B cell (primary cell): ENCODE measurements around the gene PARVG.

Experiments
- EZH2 ChIP-seq: IDR thresholded peaks from 2 replicates; pipeline ENCODE4 v1.6.1; 2012; ENCODE audit warnings: borderline replicate concordance, low read depth, mild to moderate bottlenecking, moderate library complexity, low read length; ENCODE audit not compliant: insufficient read depth, poor library complexity, severe bottlenecking
- TF ChIP-seq, protein P1 (sequence below): fragments of 200-600 bp; IDR thresholded peaks from one replicate; pipeline ENCODE4 v1.8.0; 2022; ENCODE audit warnings: antibody characterized with exemption, mild to moderate bottlenecking

DNA sequence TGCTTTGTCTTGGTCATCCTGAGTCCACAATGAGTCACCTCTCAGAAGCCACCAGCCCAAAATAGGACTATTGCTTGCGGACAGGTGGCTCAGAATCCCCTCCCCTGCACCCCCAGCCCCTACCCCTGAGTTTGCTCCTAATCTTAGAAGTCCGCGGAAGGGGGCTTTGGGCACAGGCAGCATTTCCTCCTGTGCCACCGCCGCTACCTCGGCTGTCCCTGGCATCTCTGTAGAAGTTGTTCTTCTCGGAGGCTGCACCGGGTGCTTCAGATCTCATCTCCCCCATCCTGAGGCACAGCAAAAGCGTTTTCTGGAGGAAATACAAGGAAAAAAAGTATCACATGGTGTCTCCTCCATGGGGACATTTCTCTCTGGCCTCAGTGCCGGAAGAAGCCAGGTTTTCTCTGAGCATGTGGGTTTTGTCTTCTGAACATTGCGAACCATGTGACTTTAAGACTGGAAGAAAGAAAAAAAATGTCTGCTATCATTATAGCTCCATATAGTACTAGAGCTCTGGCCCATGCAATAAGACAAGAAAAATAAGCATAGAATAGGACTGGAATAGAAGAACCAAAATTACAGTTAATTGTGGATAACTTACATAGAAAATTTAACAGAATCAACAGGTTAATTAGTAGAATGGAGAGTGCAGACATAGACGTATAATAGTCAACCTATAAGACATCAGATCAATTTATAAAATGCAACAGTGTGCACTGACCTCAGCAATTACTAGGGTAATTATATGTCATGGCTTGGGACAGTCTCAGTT is 68.8 kb downstream of the PARVG start:
- TF ChIP-seq, protein P1, sequence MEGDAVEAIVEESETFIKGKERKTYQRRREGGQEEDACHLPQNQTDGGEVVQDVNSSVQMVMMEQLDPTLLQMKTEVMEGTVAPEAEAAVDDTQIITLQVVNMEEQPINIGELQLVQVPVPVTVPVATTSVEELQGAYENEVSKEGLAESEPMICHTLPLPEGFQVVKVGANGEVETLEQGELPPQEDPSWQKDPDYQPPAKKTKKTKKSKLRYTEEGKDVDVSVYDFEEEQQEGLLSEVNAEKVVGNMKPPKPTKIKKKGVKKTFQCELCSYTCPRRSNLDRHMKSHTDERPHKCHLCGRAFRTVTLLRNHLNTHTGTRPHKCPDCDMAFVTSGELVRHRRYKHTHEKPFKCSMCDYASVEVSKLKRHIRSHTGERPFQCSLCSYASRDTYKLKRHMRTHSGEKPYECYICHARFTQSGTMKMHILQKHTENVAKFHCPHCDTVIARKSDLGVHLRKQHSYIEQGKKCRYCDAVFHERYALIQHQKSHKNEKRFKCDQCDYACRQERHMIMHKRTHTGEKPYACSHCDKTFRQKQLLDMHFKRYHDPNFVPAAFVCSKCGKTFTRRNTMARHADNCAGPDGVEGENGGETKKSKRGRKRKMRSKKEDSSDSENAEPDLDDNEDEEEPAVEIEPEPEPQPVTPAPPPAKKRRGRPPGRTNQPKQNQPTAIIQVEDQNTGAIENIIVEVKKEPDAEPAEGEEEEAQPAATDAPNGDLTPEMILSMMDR = no peak
- TF ChIP-seq EZH2 = no peak
